Activated gamma-delta T cell treated with anti-CD3 and anti-CD28 coated beads, Interleukin-2, amount 50 U/mL, for 16 hours (primary cell): ENCODE data around the gene CDH23.

Experiments used
- DNase-seq: peaks from one replicate; pipeline ENCODE4 v3.0.0-alpha.2; 2020; ENCODE audit warnings: low read depth

Gene CDH23

DNA sequence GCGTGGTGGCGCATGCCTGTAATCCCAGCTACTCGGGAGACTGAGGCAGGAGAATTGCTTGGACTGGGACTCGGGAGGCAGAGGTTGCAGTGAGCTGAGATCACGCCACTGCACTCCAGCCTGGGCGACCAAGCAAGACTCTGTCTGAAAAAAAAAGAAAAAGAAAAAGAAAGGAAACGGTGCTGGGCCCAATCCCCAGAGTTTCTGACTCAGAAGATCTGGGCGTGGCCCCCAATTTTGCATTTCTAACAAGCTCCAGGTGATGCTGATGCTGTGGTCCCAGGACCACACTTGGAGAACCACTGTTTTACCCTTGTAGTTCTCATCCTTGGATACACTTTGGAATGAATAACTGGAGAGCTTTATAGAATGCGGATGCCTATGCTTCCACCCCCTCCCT is 243.9 kb downstream of the CDH23 start:
- no peak for DNase-seq

DNA sequence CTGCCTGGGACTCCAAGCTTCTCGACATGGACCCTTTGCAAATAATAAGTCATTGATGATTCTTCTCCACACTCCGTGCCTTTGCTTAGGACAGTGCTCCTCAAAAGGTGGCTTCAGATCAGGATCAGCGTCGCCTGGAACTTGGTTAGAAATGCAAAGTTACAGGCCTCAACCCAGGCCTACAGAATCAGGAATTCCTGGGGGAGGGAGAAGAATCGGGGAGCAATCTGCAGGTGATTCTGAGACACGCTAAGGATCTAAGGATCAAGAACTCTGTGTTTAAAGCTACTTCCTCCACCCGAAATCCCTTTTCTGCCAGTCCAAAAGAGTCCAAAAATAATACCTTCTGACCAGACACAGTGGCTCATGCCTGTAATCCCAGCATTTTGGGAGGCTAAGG is 244.7 kb downstream of the CDH23 start:
- no peak for DNase-seq

GRCh38 chr10:71641986-71642385 is 245.3 kb downstream of the CDH23 start:
- no peak for DNase-seq

DNA sequence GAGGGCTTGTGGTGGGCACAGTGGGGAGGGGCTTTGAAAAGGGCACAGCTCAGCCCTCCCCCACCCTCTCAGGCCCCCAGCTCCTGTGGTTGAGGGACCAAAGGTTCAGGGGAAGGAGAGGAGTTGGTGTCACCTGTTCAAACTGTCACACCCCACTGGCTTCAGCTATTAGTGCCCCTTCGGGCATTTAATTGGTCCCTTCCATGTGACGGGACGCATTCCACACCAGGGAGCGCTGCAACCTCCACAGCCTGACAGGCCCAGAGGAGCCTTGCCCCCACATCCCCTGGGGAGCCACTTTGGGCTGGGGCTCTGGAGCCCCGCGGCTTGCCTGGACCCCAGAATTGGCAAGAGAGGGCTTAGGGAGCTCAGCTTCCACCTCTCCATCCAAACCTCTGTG is 247.2 kb downstream of the CDH23 start:
- DNase-seq: no peak

DNA sequence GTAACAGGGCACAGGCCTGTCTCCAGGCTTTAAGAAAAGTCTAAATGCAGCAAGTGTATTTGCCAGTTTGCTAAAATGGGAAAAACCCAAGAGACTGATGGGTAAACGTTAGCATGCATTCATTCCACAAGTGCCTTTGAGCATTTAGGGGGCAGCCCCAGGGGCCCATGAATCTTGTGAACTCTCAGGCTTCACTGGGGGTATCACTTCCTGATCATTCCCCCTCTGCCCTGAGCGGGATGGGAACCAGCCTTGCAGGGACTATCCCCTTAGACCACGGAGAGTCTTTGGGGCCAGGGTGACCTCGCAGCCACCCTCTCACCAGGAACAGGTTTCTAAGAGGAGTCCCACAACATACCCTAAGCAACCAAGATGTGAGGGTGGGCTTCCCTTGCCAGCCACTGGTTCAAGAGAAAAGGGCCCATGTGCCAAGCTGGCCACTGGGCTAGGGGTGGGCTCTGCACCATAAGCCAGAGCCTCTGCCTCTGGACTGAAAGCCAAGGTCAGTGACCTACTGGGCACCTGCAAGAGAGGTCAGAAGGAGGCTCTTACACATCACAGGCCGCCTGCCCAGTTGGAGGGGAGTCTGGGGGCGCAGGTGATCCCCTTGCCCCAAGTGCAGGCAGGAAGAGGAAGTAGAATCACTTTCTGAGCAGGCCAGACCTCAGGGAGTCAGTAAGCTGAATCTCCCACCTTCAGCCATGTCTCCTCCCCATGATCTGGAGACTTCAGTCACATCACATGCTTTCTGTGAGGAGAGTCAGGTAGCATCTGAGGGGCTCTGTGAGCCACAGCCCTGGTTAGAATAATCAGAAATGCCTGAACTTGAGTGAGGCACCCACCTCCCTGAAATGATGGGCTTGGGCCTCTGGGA is 247.8 kb downstream of the CDH23 start:
- no peak for DNase-seq

GRCh38 chr10:71645185-71645584 is 248.5 kb downstream of the CDH23 start:
- DNase-seq: no peak

GRCh38 chr10:71646037-71646436 is 249.3 kb downstream of the CDH23 start:
- DNase-seq: no peak

- no peak for DNase-seq
Measured at GRCh38 chr10:71646592-71647292, 250.0 kb downstream of the CDH23 start.

DNA sequence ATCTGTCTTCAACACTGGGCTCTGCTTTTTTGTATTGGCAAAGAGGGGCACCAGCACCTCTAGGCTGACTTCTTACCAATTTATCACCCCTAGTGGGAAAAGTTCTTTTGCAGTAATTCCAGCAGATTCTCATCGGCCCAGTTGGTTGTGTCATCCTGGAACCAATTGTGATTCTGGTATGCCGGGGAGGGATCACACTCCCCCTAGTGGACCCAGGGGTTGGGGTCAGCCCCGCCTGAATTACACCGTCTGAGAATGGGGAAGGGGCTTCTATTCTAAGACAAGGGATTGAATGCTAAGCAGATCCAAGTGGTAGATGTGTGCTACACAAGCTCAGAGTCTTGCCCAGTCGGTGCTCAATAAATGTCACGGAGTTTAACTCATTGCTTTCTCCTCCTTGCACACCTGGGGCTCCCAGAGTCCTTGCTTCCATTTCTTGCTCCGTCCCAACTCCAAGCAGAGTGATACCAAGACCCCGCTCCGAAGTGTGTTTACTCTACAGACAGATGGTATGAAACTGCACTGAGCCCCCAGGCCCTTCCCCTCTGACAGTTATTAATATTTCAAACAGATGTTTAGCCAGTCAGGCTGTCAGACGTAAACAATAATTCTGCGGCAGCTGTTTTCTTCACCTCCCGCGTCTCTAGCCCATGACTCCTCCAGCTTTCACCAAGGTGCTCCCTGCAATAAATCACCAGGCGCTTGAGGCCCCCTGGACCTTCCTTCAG is 251.0 kb downstream of the CDH23 start:
- DNase-seq: no peak

GRCh38 chr10:71648254-71648932 is 251.7 kb downstream of the CDH23 start:
- no peak for DNase-seq

- no peak for DNase-seq
Measured at GRCh38 chr10:71648933-71649320, 252.2 kb downstream of the CDH23 start.

DNA sequence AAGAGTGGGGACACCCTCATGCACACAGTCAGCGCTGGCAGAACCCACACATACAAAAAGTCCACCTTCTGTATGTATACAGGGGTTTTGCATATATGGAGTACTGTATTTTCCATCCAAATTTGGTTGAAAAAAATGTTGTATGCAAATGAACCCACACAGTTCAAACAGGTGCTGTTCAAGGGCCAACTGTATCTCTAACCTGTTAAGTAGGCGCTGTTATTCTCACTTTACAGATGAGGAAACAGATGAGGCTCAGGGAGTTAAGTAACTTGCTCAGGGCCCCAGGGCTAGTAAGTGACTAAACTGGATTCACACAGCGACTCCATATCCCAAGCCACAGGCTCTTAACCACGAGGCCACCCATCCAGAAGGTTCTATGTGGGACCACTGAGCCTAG is 252.9 kb downstream of the CDH23 start:
- no peak for DNase-seq

GRCh38 chr10:71650397-71650796 is 253.7 kb downstream of the CDH23 start:
- no peak for DNase-seq

DNA sequence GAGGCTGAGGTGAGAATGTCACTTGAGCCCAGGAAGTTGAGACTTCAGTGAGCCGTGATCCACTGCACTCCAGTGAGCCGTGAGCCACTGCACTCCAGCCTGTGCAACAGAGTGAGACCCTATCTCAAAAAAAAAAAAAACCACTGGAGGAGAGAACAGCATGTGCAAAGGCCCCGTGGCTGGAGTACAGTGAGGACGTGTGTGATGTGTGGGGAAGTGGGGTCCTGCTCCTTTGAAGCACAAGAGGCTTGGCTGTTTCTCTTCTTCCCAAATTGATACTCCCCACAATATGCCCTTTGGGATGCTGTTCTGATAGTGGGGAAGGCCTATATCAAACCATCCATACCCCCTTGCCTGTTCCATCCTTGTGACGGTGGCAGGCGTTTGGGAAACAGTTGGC is 254.7 kb downstream of the CDH23 start:
- DNase-seq: no peak

DNA sequence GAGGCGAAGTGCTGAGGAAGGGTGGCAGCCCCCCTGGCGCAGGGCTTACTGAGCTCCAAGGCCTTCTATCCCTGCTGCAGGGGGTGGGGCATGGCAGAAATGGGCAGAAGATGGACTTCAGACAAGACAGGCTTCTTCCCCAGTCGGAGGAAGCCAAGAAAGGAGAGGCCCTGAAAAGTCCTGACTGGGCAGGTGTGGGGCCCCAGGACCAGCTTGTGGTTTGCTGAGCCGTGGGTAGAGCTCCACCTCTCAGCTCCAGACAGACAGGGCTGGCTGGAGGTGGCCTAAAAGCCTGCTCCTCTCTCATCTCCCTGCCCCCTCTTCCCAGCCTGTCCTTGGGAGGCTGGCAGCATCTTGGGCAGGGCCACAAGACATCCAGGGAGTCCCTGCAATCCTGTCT is 255.2 kb downstream of the CDH23 start:
- DNase-seq: no peak

DNA sequence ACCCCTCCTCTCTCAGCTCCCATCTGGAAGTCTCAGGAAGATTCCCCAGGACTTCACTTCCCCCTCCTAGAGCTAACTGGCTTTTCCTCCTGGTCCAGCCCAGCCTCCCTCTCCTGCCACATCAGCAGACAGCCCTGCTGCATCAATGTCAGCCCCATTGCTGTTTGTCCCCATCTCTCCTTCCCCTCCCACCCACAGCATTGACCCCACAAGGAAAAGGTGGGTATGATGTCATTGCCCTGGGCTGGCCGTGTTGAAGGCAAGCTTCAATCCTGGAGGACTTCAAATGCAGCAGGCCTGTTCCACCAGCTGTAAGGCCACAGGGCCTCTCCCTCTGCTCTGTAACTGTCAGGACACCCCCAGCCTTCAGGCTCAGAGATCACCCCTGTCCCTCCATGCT is 256.3 kb downstream of the CDH23 start:
- no peak for DNase-seq

- no peak for DNase-seq
Measured at GRCh38 chr10:71656220-71656619, 259.5 kb downstream of the CDH23 start.

DNA sequence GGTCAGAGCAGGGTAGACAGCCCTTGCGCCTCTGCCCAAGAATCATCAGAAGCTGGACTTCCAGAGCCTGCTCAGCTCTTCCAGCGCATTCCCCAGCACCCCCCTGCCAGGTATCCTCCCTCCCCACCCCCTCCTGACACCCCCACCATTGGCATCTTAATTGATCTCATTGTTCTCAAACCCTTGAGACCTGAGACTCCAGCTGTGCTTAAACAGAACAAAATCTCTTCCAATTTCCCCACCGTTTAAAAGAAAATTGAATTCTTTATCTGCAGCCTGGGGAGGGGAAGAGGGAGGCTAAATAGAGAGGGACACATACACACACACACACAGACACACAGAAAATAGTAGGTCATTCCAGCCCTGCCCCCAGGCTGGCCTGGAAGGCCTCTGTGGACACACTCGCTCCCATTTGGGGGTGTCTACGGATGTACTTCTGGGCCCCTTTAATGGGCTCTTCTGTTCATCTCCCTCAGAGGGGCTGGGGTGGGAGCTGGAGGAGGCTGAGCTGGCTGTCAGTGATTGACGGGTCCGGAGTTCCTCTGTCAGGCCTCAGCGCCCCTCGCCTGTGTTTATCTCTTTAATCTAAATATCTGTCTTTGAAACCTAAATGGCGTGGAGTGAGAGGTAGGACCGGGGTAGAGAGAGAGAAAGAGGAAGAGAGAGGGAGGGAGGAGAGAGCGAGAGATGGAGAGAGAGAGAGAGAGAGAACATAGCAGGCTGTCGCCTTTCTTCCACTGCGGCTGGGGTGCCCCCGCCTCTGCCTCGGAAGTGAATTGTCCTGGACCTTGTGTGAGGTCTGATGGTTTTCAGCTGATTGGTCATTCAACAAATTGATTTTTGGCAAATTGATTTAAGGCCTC is 261.1 kb downstream of the CDH23 start:
- no peak for DNase-seq

- no peak for DNase-seq
Measured at GRCh38 chr10:71658467-71658745, 261.7 kb downstream of the CDH23 start.

DNA sequence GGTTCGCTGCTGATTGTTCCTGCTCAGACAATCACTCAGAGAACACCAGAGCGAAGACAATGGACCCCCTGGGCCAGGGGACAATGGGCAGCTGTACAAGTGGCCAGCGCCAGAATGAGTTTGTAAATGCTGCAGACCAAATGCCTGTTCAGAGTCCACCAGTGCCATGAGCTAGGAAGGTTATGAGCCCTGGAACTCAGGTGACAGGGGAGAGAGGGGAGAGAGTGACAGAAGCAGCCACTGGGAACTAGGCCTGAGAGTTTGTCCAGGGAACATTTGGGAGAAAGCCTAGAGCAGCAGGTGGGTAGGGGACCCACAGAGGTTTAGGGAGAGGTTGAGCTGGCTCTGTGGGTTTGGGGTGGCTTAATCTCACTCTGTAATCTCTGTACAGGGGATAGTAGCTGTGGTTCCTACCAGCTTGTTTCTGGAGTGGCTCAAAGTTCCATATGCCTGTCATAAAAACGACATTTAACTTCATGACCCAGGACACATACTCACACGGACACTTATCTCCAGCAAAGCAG is 262.5 kb downstream of the CDH23 start:
- no peak for DNase-seq

GRCh38 chr10:71659737-71660136 is 263.0 kb downstream of the CDH23 start:
- no peak for DNase-seq
